Central memory CD4-positive, alpha-beta T cell (primary cell): Measurements from ENCODE around the gene DDX10.

Experiments
- DNase-seq: peaks from one replicate; pipeline ENCODE4 v3.0.0; 2022

Gene DDX10

GRCh38 chr11:108835624-108836023, 170.8 kb downstream of the DDX10 start:
- DNase-seq: no peak

GRCh38 chr11:108836541-108836940, 171.7 kb downstream of the DDX10 start:
- DNase-seq: no peak

GRCh38 chr11:108838102-108838791, 173.4 kb downstream of the DDX10 start:
- no peak for DNase-seq

- DNase-seq: no peak
These were observed 173.9 kb downstream of the DDX10 start for GRCh38 chr11:108838792-108839105.

- DNase-seq: no peak
These were observed 181.1 kb downstream of the DDX10 start for GRCh38 chr11:108846009-108846408.

- no peak for DNase-seq
These were observed 182.6 kb downstream of the DDX10 start for GRCh38 chr11:108847298-108847990.

- no peak for DNase-seq
These were observed 186.9 kb downstream of the DDX10 start for GRCh38 chr11:108851781-108852180.

- DNase-seq: no peak
These were observed 187.8 kb downstream of the DDX10 start for GRCh38 chr11:108852701-108853100.

GRCh38 chr11:108853151-108853550, 188.3 kb downstream of the DDX10 start:
- no peak for DNase-seq

GRCh38 chr11:108853864-108854263, 189.0 kb downstream of the DDX10 start:
- DNase-seq: no peak

- no peak for DNase-seq
These were observed 189.5 kb downstream of the DDX10 start for GRCh38 chr11:108854346-108854745.

- no peak for DNase-seq
These were observed 192.5 kb downstream of the DDX10 start for GRCh38 chr11:108857382-108857781.

GRCh38 chr11:108858622-108859021, 193.8 kb downstream of the DDX10 start:
- DNase-seq: no peak

GRCh38 chr11:108859510-108859909, 194.6 kb downstream of the DDX10 start:
- DNase-seq: no peak

- no peak for DNase-seq
These were observed 198.7 kb downstream of the DDX10 start for GRCh38 chr11:108863528-108863927.

- no peak for DNase-seq
These were observed 200.5 kb downstream of the DDX10 start for GRCh38 chr11:108865406-108865805.

GRCh38 chr11:108866781-108867180, 201.9 kb downstream of the DDX10 start:
- no peak for DNase-seq

GRCh38 chr11:108870373-108871020, 205.6 kb downstream of the DDX10 start:
- DNase-seq: no peak

GRCh38 chr11:108871152-108871551, 206.3 kb downstream of the DDX10 start:
- DNase-seq: no peak

GRCh38 chr11:108871867-108872266, 207.0 kb downstream of the DDX10 start:
- DNase-seq: no peak

- DNase-seq: no peak
These were observed 208.0 kb downstream of the DDX10 start for GRCh38 chr11:108872781-108873291.

GRCh38 chr11:108873310-108873709, 208.4 kb downstream of the DDX10 start:
- no peak for DNase-seq

GRCh38 chr11:108873941-108874340, 209.1 kb downstream of the DDX10 start:
- DNase-seq: no peak

- no peak for DNase-seq
These were observed 210.3 kb downstream of the DDX10 start for GRCh38 chr11:108875134-108875533.
